Hematopoietic multipotent progenitor cell treated with erythropoietin and hydrocortisone succinate and interleukin-3 and kit ligand, for 6 days (in vitro differentiated cells): ENCODE measurements around the gene BNC2.
"Not testable (repeated sequence)": the region's sequence is repeated elsewhere in the genome, so short reads cannot be mapped to it uniquely, and the experiment has no call there.

ENCODE experiments used
- DNase-seq: peaks from one replicate; pipeline ENCODE4 v3.0.0-alpha.2; 2015

Gene BNC2

GRCh38 chr9:16575142-16575985 lies 295.1 kb downstream of the BNC2 start:
- peak; percentile 8 for DNase-seq

DNA sequence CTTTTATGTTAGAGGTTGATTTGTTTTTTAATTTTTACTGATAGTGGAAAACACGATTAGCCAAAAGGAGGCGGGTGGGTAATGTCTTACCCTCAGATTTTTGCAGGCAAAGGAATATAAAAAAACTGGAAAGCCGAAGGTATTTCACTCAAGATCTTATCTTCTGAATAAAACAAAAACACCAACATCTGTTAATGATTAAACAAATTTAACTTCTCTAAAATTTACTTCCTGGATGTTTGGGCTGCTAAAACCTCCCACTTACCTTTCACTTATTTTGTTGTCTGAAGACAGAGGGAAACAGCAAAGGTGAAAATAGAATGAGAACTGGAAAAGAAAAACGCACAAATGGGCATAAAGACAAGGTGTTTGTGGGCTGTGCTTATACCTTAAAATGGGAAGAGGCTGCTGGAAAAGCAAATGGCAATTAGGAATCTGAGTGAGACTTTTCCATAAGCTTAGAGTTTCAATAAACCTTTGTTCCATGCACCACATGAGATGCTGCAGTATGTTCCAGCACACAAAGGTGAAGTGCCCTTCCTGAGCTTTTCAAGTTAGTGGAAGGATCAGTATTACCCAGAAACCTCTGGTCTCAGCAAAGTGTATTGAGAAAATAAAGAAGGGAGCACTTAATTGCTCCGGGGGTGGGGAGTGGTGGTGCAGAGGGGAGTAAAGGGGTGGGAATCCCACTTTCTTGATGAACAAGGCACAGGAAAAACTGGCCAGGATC lies 298.3 kb downstream of the BNC2 start:
- DNase-seq, result no peak

- DNase-seq, result no peak
Measured at GRCh38 chr9:16571127-16571802, 299.2 kb downstream of the BNC2 start.

DNA sequence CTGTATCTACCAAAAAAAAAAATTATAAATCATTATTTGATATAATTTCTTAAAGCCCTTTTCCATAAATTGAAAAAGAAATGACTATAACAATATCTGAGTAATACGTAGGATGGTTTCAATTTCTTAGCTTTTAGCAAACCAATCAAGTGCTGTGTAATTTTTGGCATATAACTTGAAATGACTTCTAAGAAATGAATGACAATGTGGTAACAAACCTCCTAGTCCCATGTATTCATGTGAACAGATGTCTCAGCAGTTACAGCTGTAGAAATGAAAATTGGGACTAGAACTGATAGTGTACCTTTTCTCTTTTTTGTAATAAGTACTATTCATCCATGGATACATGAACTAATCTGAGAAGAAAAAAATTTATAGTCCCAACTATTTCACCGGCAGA lies 307.0 kb downstream of the BNC2 start:
- DNase-seq, result no peak

DNA sequence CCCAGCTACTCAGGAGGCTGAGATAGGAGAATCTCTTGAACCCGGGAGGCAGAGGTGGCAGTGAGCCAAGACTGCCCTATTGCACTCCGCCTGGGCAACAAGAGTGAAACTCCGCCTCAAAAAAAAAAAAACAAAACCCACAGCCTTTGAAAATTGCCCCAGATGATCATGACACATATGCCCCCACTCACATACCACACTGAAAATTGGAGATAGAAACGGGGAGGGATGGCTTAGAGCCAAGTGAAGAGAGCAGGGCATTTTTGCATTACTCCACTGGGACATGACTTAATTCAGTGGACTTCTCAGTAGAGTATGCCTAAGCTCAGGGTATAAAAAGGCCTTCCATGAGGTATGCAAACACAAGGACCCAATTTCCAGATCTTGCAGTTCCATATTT lies 309.3 kb downstream of the BNC2 start:
- DNase-seq, result no peak

- DNase-seq, result no peak
Measured at GRCh38 chr9:16559418-16560188, 310.9 kb downstream of the BNC2 start.

DNA sequence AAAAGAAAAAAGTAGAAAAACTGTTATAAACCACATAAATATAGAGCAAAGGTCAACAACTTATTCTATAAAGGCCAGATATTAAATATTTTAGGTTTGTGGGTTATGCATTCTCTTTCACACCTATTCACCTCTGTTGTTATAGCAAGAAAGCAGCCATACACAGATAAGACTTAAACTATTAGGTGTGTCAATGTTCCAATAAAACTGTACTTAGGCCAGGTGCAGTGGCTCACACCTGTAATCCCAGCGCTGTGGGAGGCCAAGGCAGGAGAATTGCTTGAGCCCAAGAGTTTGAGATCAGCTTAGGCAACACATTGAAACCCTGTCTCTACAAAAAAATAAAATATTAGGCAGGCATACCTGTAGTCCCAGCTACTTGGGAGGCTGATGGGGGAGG lies 314.7 kb downstream of the BNC2 start:
- no peak for DNase-seq

DNA sequence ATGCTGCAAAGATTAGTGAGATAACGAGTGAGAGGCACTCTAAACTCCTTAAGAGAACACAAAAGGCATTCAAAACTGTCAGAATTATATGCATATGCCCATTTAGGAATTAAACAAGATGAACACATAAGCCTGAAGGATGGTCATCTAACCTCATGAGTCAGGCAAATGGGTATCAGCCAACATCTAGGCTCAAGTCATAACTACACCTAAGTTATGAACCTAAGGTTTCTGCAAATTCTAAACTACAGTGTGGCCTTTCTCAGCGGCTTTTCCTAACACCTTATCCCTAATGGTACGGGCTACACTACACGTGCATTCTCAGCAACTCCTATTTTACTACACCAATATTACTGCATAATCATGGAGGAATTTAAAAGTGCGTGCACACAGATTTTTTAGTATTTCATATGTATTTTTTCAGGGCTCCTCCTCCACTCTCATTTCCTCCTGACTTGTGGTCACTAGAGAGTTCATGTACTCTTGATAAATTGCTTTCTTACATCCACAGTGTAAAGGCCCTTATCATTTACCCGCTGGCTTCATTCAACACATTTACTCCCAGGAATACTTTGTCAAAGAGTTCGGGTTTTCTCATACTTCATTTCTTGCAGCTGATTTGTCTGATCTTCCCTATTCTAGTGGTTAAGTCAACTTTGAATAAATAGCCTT lies 316.5 kb downstream of the BNC2 start:
- DNase-seq, result no peak

- no peak for DNase-seq
Measured at GRCh38 chr9:16552252-16552651, 318.2 kb downstream of the BNC2 start.

DNA sequence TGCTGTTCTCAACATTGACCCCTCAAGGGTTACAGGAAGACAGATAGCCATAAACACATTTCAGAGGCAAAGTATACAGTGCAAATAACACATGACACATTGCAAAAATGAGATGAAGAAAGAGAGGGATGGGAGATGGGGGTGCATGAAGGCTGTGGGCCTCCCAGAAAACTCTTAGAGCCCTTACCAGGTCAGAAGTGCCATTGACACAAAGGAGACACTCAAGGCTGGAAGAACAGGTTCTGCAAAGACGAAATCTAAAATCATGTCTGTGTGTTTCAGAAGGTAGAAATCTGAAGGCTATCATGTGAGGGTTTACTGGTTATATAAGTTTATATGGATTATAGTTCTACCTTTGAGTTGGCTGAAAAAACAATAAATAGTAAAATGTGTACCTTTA lies 318.8 kb downstream of the BNC2 start:
- DNase-seq, result no peak

DNA sequence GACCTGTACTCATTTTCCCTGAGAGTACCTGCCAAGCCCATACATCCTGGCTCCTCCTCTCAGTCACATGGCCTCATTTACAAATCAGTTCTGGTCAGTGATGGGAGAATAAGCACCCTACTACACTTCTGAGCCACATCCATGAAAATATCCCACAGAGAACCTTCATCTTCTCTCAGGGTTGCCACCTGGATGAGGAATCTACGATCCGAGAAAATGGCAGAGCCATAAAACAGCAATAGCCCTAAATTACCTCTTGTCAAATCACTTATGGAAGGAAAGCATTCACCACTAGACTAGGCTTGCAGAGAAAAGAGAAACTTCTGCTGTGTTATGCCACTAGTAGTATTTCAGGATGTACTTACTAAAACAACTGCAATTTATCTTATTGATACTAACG lies 324.8 kb downstream of the BNC2 start:
- no peak for DNase-seq

DNA sequence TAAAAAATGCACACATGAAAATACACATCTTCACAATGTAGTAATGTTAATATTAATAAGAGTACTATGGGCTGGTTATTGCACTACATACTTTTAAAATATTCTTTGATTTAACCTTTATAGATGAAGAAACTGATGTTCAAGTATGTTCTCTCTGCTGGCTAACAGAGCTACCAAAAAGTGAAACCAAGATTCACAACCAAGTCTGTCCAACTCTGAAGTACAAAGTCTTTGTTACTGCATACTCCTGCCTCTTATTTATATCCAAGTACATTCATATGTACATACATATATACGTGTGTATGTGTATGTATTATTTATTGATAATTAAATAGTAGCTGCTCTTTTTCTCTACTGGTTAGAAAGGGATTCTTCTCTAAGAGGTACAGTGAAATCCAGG lies 325.6 kb downstream of the BNC2 start:
- DNase-seq, result no peak

GRCh38 chr9:16543686-16544085 lies 326.8 kb downstream of the BNC2 start:
- no peak for DNase-seq

DNA sequence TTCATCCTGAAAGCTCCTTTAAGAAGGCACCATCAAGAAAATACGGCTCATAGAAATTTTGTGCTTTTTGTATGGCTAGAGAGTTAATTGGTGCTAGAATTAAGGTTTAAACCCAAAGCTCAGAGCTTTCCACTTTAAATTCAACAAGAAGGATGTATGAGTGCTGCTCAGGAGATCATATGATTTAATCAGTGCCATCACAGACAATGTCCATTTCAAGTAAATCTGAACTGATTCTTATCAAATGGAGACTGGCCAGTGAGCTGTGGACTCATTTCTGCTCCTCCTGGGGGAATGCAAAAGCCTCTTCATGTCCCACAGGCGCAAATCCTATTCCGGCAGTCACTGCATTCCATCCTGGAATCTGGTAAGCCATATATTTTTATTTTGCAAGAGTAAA lies 327.2 kb downstream of the BNC2 start:
- DNase-seq, result no peak

- no peak for DNase-seq
Measured at GRCh38 chr9:16542290-16542689, 328.2 kb downstream of the BNC2 start.

DNA sequence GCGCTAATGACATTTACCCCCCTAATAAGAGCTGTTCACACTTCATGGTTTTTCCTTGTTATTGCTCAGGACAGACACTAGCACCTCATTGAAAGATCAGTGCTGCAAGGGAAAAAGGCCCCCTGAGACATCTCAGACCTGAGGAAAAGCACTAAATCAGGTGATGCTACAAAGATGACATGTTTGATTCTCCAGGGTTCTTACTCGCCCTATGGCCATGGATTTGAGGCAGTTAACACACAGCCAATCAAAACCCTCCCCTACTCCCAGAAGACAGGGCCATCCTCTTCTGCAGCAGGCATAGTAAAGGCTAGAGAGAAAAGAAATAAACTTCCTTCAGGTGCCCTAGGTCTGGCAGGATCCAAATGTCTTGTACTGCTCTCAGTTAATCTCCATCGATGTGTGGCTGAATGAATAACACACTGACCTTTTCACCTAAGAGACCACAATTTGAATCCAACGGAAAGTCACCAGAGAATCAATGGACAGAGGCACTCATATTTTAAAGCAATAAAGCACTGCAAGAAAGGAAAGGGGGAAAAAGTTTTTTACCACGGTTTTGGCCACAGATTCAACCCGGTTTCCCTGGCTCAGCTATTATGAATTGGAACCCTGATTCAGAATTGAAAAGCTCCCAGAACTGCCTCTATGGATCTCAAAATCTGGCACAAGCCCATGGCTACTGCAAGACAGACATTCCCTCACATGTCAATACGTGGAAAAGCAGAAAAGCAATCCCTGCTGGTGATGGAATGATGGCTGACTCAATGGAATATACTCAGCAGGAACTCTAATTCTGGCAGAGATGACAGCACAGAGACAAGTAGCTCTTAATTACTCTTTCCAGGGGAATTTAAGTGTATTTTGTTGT lies 329.5 kb downstream of the BNC2 start:
- DNase-seq, result no peak

- DNase-seq, result not testable (repeated sequence)
Measured at GRCh38 chr9:16539626-16540025, 330.8 kb downstream of the BNC2 start.

- no peak for DNase-seq
Measured at GRCh38 chr9:16535555-16535954, 334.9 kb downstream of the BNC2 start.

DNA sequence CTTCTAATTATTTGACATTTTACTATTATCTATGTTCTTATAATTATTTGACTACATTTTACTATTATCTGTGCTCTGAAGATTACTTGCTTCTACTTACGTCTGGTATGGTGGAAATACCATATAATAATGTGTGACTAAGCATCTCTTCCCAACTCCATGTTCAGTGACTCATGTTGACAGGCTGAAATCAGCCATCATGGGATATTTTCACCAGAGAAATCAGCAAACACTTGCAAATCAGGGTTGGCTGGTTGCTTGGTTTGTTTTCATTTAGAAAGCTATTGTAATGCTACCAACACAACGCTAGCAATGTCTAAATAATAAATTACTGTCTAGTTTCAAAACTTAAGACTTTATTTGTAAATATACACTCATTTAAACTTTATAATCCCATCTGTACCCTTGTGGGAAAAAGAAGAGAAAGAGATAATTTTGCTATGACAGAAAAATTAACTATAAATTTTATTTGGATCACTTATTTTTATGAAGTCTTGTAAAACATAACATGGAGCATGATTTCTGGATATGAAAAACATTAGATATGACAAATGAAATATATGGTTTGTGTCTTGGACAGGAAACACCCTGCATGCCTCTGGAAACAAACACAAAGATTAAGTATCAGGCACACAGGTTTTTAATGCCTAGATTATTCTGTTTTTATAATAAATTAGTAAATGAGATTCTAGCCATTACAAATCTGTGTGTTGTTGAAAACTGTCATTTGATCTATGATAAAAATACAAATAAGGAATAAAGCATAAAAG lies 337.6 kb downstream of the BNC2 start:
- no peak for DNase-seq

- no peak for DNase-seq
Measured at GRCh38 chr9:16532272-16532671, 338.2 kb downstream of the BNC2 start.
